ENCODE data around the gene RHOC.

RHOC gene

GRCh38 chr1:112675728-112676381 lies 31.1 kb downstream of the RHOC start:
- no peak for DNase-seq

- peak; percentile 52 for DNase-seq
Observed at GRCh38 chr1:112674986-112675727, 31.8 kb downstream of the RHOC start.

GRCh38 chr1:112674440-112674985 lies 32.4 kb downstream of the RHOC start, which contains the start of gene MOV10:
MOV10 (plus strand) TSS chr1:112674659; CDS start chr1:112674913, 254 bp downstream.
- DNase-seq: peak; percentile 69

GRCh38 chr1:112673592-112674439 lies 33.1 kb downstream of the RHOC start:
- no peak for DNase-seq

GRCh38 chr1:112672842-112673241 lies 34.1 kb downstream of the RHOC start:
- no peak for DNase-seq

GRCh38 chr1:112672009-112672408 lies 34.9 kb downstream of the RHOC start:
- DNase-seq: no peak

- DNase-seq: no peak
Observed at GRCh38 chr1:112666946-112667345, 40.0 kb downstream of the RHOC start.

GRCh38 chr1:112665857-112666256 lies 41.1 kb downstream of the RHOC start:
- no peak for DNase-seq

- no peak for DNase-seq
Observed at GRCh38 chr1:112651205-112651604, 55.7 kb downstream of the RHOC start.
